ENCODE data around the gene KCNT2.

GRCh38 chr1:196196486-196196885 is 411.8 kb downstream of the KCNT2 start:
- TF ChIP-seq POLR2A (IDR thresholded peaks at IDR 0.05; ENCODE audit: borderline replicate concordance, extremely low read depth, insufficient read depth, insufficient read length), result no peak
- no peak for TF ChIP-seq EZH2 (IDR thresholded peaks at IDR 0.05)
- no peak for TF ChIP-seq EZH2phosphoT487 (IDR thresholded peaks at IDR 0.05; ENCODE audit: borderline replicate concordance)

Measured in HCT116 (cell line).